ENCODE measurements around the gene RASGRP1.
A peak's percentile ranks its signal among the peaks of the same experiment; 100 is the strongest.

RASGRP1 gene

DNA sequence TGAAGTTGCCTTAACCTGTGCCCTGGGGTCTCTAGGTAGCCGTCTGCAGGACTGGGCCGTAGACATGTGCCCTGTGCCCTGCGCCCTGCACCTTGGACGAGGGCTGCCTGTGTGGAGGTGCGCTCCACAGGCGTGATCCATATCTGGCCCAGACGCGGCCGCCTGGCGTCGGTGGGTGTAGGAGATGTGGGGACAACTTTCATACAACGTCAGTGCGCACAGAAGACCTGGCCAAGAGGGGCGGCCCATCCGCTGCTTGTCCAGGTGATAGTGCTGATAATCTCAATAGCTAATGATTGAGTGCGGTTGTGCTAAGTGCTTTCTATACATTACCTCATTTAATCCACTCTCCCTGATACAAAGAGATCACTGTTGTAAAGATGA, 665 bp upstream of the RASGRP1 start:
- no peak for DNase-seq

DNA sequence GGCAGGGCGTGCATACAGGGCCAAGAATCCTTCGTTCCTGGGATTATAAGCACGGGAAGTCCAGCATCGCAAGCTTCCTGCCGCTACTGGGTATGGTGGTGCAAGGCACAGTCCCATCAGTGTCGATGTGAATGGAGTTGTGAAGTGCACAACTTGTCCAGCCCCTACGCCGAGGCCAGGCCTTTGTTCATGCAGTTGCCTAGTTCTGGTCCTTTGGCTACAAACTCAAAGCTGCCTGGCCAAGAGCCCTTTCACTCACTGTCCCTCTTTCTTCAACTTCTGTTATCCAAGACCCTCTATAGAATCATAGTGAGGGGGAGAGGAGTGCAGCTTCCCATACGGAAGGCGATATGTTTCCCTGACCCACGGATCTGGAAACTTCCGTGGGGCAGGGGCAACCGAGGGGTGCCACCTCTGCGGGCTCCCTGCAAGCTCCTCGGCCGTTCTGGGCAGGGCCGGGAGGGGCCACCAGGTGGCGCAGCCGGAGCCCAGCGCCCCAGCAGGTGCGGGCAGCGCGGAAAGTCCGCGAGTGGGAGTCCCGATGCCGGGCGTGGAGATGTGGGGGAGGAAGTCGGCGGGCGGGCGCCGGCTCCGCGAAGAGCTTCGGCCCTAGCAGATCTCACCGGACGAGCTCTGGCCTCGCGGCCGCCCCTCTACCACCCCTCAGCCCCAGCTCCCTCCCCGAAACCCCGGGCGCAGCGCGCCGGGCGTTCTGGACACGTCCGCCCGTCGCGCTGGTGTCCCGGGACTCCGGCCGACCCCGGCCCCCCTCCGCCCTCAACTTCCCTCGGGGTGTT, 693 bp downstream of the RASGRP1 start:
- peak; percentile 92 for DNase-seq

DNA sequence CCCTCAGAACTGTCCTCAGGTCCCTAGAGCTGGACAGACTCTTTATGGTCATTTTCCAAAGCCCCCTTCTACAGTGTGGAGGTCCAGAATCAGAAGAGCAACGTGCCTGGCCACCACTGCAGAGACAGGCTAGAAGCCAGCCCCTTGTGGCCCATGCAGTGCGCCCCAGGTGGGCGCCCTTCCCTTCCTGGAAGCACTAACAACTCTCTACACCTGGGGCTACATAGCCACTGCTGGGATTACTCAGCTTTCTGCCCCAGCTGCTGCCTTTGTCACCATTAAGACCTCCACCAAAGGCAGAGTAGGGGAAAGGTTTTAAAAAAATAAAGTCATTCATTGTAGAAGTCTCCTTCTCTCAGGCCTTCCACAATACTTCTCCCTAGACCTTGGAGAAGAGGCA, 2.3 kb downstream of the RASGRP1 start:
- peak; percentile 55 for DNase-seq

DNA sequence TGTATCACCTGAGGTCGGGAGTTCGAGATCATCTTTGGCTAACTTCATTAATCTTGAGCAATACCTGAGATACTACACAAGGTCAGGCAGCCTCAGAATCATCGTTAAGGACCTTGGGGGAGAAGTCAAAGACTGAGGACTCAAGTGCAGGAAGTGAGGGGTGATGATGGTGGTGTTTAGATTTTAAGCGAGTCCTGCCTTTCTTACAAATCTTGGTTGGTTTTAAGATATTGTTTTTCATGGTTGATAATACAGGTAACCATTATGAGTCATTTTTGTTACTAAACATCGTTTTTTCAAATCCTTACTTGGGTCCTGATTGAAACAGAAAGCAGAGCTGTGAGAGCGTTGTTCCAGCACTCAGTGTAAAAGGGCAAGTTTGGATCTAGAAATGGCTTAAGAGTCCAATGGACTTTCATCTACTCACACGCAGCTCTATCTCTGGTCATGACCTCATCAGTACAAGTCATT, 4.1 kb downstream of the RASGRP1 start:
- peak; percentile 92 for DNase-seq

DNA sequence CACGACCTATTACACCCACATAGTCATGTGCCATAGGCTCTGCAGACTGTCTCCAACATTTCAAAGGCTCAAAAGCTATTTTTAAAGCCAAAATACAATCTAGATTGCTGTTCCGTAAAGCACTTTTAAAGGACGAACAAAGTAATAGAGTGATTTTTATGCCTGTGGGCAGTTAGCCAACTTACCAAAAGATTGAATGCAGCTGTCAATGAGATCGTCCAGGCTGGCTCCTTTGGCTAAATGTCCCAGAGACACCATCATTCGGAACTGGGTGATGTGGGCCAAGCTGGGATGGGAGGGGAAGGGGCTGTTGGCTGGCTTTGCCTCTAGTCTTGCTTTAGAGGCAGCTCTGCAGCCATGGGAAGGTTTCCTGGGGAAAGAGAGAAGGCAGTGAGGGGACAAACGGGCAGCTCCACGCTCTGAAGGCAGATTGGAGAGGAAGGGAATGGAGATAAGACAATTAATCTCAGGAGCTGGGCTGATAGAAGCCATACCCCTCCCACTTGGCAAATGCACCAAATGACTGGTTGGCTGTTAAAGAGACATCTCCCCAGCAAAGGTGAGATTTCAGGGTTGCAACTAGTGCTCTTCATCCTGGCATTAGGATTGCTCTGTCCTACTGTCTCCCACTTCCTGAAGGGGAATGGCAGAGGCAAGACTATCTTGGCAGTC, 4.8 kb downstream of the RASGRP1 start:
- DNase-seq, result no peak

DNA sequence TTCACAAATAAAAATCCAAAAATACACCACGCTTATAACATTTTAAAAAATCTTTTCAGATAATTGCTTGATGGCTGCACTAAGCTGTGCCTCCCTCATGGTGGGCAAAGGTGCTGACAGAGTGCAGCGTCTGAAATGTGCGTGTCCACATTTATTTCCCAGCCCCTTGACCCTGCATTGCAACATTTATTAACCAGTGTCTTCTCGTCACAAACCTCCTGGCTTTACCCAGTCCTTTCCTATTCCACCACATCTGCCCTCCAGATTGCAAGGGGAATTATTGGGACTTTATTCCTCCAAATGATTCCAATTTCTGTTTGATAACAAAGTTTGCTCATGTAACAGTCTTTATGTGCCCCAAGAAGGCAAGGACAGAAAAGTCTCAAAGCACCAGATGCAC, 5.5 kb downstream of the RASGRP1 start:
- no peak for DNase-seq

DNA sequence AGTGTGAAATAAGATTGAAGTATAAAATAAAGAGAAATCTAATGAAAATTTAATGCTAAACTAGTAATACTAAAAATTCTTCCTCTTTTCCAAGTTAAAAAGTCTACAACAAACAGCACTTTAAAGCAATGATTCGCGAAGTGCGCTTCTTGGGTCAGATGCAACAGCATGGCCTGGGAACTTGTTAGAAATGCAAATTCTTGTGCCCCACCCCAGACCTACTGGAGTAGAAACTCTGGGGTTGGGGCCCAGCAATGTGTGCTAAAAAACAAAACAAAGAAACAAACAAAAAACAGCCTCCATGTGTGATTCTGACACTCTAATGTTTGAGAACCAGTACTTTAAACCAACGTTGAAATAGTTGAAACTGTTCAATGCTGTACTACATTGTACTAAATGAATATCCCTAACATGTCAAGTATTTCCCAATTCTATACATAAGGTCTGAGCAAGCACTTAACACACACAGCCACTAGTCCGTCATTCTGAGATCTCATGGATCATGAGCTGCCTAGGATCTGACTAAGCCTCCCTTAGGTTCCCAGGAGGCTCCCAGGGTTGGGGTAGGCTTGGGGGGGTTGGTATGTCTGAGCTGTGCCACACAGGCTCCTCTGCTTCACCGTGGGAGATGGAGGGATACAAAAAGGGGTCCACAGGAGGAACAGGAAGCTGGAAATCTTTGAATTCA, 6.1 kb downstream of the RASGRP1 start:
- no peak for DNase-seq

DNA sequence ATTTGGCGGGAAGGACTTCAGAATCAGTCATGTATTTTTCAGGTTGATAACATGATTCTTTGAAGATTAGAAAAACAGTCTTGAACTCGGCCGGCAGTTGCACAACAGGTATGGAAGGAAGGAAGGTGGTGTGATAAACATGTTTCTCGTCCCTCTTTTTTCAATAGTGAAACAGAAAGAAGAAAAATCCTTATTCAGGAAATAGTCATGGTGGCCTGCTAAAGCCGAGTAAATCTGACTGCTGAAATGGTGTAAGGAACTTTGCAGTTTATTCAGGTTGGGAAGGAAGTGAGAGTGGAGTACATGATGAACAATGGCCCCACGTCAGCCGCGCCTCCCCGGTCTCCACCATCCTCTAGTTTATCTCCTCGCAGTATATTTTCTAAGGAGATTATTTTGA, 6.7 kb downstream of the RASGRP1 start:
- peak; percentile 52 for DNase-seq

DNA sequence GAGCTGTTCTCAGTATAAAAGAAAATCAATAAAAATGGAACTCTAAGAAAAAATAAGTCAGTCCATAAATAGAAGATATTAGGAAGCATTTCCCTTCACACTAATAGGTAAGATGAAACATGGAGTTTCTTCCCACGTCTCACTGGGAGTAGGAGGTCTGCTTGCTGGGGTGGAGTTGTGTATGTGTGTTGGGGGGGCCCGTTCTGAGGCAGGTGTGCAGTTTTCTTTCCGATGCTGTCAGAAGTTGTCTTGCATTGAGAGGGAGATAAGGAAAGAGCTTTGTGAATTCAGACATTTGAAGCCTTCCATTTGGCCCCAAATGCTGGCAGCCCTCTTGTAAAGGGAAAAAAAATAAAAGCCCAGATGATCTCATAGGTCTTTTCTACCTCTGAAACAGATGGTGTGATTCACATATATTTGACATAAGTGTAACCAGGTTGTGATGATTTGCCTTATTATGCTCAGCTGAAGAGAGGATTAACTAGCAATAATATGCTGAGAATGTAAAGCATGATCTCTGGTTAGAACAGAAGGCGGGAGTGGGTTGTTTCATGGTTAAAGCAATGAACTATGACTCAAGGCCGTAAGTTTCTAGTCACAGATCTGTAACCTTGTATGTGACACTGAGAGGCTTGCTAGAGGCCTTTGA, 8.8 kb downstream of the RASGRP1 start:
- peak; percentile 76 for DNase-seq

DNA sequence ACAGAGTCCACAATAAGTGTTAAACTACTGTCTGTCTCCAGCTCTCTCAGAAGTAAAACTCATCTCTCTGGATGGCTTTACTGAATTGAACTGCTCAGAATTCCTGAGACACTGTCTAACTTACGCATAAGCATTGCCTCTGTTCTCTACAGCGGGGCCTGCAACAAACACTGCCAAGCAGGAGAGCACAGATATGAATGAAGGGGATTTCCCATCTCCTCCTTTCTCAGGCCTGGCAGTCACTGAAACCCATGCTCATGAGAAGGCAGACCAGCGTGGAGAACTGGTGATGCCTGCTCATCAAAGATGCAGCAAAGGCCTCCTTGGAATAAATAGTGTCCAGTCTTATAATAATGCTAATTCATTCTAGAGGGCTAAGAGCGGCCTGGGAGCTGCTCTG, 10.3 kb downstream of the RASGRP1 start:
- DNase-seq, result peak; percentile 80

DNA sequence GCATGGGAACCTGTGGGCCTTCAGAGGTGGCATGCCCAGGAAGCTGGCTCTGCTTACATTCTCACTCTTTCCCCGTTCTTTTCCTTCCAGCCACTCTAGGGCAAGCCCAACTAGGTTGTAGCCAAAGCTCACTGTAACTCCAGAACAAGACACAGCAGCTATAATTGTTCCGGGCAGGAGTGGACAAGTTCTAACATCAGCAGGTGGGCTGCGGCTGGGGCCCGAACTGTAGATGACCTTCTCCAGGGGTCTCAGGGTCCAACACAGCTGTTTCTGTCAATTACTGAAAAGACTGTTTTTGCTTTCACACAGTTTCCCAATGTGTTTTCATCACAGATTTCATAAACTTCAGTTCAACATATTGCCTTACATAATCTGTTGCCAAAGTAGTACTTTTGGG, 11.5 kb downstream of the RASGRP1 start:
- DNase-seq, result no peak

DNA sequence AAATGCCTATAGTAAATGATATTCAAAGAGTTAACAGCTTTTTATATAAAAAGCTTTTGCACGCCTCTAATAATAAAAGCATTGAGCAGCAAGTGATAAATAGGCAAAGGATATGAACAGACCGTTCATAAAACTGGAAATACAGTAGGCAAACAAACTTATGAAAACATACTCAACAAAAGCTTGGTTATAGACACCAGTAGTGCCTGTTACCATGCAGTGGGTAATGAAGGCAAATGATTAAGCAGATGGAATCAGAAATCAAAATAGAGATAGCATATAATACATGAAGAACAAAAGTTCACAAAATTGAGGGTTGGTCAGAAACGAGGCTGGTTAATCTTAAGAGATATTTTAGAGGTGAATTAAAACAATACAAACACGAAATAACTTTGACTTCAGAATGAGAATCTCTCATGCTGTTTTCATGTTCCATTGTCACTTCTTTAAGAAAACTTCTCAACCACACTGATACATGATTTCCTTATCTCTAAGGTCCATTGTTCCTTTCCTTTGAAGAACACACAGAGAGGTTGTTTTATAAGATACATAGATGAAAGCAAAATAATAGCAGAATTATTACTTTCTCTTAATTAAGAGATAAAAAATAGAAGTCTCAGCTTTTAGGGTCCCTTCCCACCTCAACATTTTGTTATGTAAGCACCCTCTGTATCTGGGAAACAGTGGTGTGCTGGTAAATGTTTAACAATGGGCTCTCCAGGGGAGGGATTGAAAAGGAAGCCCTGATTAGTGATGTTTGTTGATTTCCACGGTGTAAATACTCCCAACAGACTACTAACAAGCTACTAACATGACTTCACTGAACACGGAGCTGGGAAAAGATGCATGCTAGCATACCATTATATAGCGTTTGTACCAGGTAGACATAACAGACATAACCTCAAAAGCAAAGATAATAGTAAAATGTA, 12.6 kb downstream of the RASGRP1 start:
- DNase-seq, result no peak

DNA sequence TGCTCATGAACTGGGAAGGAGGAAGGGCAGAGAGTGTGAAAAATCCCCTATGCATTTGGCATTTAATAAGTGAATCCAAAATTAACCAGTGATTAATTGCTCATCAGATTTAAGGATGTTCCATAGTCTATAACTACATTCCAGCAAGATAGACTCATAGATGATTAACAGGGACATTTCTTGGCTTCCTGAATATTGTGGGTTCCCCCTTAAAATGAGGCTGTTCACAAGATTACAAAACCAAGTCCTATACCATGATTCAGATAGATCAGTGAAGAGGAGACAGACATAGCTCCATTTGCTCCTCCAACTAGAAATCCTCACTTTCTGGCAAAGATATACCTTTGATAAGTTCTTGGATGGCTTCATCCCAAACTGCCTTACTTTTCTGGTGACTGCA, 15.4 kb downstream of the RASGRP1 start:
- no peak for DNase-seq

DNA sequence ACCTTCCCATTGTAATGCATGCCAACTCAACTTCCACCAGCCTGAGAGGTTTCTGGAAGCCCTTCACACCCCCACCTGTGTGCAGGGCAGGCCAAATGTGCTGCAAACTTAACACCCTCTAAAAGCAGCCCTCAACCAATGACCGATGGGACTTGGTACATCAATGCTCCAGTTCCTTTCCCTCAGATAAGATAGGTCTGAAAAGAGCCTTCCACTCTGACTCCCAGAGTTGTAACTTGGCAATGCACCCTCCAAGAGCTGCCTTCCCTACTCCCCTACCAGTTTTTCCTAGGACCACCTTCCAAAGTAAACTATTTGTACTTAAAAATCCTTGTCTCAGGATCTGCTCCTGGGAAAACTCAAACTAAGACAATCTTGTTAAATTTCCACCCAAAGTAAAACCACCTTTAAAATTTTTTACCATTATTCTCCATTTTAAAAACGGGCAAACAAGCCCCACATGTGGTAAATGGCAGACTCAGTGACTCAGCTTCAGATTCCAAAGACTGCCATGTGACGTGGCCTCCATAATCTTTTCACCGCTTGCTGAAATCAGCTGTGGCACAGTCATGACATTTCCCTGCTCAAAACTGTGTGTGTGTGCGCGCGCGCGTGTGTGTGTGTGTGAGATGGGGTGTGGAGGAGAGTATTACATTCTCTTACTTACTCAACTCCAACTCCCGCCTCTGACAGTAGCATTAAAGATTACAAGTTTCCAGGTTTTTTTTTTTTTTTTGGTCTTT, 17.2 kb downstream of the RASGRP1 start:
- no peak for DNase-seq

DNA sequence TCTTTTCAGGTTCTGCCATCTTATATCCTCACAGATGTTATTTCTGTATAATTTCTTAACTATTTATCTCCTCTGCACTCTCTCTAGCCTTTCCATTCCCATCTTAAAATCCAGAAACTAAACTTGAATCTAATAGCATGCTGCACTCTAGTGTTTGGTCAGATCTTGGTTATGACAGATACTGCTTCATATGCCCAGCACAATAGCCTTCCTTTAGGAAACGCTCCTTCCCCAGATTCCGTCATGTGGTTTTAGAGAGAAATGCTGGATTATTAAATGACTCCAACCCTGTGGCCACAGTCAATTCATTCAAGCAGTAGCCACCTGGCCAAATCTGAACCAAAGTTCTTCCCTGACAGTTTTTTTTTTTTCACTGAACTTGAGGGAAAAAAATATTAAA, 19.4 kb downstream of the RASGRP1 start:
- DNase-seq, result no peak

DNA sequence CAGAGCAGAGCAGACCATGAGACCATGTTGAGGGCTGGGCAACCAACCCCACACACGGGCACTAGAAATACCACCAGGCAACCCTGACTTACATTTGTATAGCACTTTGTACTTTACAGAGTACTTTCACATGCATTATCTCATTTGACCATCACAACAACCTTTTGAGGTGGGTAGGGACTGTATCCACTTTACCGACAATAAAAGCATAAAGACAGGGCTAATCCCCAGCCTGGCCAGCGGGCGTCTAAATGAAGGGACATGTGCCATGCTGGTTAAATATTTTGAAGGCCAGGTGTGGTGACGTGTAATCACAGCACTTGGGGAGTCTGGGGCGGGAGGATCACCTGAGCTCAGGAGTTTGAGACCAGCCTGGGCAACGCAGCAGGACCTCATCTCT, 23.6 kb downstream of the RASGRP1 start:
- DNase-seq, result no peak

DNA sequence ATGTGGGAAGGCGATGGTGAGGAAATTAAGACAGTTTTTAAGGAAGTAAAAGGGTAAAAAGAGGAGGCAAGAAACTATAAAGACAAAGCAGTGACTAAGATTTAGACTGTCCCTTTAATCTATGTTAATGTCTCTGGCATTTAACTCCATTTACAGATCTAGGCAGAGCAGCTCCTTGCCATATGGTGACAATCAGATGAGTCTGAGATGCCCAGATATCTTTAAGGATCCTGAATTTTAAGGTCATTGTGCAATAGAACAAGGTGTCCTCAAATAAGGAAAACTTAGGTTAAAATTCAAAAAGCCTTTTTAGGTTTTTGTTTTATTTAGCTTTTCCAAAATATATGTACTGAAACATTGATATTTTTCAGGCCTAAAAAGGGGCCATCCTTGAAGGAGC, 24.1 kb downstream of the RASGRP1 start:
- DNase-seq, result no peak

DNA sequence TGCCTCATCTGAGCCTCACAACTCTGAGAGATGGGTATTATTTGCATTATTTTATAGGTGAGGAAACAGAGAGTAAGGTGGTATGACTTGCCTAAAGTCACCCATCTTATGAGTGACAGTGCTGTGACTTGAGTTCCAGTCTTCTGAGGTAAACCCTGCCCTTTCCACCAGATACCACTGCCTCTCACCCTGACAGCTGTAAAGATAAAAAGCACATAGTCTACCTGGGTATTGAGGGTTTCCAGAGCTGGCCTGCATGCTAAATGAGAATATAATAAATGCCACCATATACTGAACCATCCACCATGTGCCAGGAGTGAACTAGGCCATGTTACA, 25.6 kb downstream of the RASGRP1 start:
- no peak for DNase-seq

DNA sequence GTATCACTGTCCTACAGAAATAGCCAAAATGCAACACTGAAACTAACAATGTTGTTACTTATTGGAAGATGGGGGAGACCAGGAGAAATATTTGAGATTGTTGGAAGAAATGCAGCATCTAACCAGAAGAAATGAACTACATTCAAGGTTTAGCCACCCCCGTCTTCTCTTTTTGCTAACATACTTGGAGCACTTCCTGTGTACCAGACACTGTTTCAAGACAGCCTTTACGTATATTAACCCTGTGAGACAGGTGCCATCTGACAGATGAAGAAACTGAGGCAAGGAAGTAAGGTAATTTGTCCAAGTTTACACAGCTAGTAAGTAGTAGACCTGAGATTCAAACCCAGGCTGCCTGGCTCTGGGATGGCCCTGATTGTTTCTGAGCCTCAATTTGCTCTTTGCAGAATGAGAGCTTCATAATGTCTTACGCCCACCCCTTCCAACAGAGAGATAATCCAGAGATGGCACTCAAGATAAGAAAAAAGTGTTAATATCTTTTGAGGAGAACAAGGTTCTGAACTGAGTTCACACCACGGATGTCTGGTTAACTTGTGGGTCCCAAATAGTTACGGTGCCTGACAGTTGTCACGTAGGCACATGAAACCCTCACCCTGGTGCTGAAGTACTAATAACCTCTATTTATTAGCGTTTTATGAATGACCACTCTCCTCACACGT, 26.1 kb downstream of the RASGRP1 start:
- no peak for DNase-seq

DNA sequence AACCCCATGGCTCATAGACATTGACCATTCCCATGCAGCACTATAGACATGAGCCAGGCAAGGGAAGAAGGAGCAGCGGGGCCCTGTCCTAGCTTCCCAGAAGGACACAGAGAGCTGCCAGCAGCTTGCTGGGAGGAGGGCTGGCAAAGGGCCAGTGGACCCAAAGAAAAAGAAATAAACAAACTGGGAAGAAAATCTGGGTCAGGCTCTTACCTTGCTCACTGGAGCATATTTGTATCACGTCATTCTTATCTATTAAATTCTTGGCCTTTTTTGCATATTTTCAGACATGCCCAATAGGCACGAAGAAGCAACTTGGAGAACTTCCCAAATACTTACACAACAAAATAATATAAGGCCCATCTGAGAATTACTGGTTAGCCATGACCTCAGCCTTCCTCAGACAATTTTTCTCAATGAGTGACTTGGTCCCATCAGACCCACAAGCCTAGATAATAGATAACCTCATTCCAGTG, 28.4 kb downstream of the RASGRP1 start:
- no peak for DNase-seq

Data from activated CD4-positive, alpha-beta T cell treated with anti-CD3 and anti-CD28 coated beads, Interleukin-10, Interleukin-2, amounts not matched to agents 100 ng/mL and 50 ng/mL, durations not matched to agents 16 hours and 8 hours (primary cell).